ENCODE data around the gene VPS37B. TPM values are rescaled to one million over a fixed set of nuclear protein-coding genes. Genes with fewer than 3 reads are reported as not detected.

VPS37B gene
- total and polyA plus RNA-seq, 5 donors from 2014 or later = 19.0 to 99.2 (median 21.3) TPM

DNA sequence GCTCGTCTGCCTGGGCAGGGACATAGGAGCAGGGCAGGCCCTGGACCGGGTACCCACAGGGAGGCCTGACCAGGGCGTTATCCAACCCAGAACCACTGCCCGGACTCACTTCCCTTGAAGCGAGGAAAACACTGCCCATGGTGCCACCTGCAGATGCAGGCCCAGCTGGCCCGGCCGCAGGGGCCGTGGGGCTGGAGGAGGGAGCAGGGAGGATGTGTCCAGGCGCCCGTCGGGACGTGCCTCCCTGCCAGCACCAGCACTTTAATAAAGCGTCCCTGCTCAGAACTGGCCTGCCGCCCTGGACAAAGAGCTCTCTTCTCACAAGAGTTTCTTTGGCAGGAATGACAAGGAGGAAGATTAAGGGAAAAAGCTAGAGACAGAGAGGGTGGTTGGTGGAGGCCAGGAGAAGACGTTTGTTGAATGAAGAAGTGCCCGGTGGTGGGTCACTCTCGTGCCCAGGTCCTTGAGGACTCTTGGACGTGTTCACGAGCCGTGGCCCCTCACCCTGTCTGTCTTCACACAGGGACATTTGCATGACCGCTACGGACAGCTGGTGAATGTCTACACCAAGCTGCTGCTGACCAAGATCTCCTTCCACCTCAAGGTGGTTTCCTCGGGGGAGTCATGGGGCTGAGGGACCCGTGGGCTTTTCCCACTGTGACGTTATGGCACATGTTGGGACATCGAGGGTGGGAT is 46.4 kb downstream of the VPS37B start:
- no peaks in the 10 kb centered on the region for H3K4me1 ChIP-seq (ENCODE audit: control insufficient read depth, insufficient read depth, low read length, poor library complexity, severe bottlenecking)
- no peak for DNase-seq
- no peaks in the 10 kb centered on the region for H3K36me3 ChIP-seq (ENCODE audit: control insufficient read depth, insufficient read depth, low read length)
- no peaks in the 10 kb centered on the region for H3K9me3 ChIP-seq (ENCODE audit: control insufficient read depth in 2 of 2, low read length in 2 of 2)
- no peaks in the 10 kb centered on the region for H3K4me1 Mint-ChIP-seq
- peaks cover 5% of the 10 kb centered on the region for H3K36me3 Mint-ChIP-seq
- no peaks in the 10 kb centered on the region for H3K27me3 ChIP-seq (ENCODE audit: control insufficient read depth, insufficient read depth, low read length)
- peaks cover 4% of the 10 kb centered on the region for H3K27me3 Mint-ChIP-seq
- H3K27ac Mint-ChIP-seq = peak overlapping the region in 1 of 3 donors; percentile 60
- H3K9me3 Mint-ChIP-seq = no peaks in the 10 kb centered on the region
- H3K4me3 ChIP-seq (ENCODE audit: low read depth, low read length) = no peak overlapping the region
- no peak overlapping the region for H3K27ac ChIP-seq (ENCODE audit: insufficient read depth, low read length, poor library complexity, severe bottlenecking)
- no peak for ATAC-seq (ENCODE audit: low read depth in 2 of 2)
- no peak overlapping the region for H3K4me3 Mint-ChIP-seq

DNA sequence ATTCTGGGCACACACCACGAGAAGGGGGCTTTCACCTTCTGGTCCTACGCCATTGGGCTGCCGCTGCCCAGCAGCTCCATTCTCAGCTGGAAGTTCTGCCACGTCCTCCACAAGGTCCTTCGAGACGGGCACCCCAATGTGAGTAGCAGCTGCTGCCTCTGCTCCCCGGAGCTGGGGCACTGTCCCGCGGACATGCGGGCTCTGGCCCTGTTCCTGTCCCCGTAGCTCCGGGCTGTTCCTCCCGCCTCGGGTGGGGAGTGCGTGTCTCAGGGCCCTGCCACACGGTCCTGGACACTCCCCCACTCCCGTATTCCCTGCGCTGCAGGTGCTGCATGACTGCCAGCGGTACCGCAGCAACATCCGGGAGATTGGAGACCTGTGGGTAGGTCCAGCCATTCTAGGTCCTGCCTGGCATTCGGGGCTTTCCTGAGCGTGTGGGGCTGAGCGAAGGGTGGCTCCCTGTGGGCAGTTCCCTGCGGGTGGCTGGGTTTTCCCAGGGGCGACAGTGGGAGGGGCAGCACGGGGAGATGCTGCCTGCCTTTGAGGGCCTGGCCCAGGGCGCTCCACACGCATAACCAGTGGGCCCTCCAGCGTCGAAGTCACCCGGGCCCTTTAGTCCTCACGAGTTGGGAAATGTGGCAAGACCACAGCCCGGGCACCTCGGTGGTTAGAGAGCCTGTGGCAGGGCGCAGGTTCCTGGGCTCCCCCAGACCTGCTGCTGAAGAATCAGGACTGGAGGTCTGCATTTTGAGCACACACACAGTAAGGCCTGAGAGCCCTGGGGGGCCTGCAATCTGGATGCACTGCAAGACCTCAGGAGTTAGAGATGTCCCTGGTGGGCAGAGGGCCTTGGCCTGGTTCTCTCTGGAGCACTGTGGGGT is 47.2 kb downstream of the VPS37B start:
- ATAC-seq (ENCODE audit: low read depth in 2 of 2) (no peak), DNase-seq (no peak)
- Mint-ChIP-seq H3K36me3 (peaks cover 5% of the 10 kb centered on the region), H3K4me3 (no peak overlapping the region), H3K27me3 (peaks cover 4% of the 10 kb centered on the region), H3K27ac (no peak overlapping the region), H3K9me3 (no peaks in the 10 kb centered on the region), H3K4me1 (peaks cover 0 to 3% (median 0%) of the 10 kb centered on the region in 4 donors)
- H3K36me3 ChIP-seq (ENCODE audit: control insufficient read depth, insufficient read depth, low read length) = no peaks in the 10 kb centered on the region
- H3K27me3 ChIP-seq (ENCODE audit: control insufficient read depth, insufficient read depth, low read length) = no peaks in the 10 kb centered on the region
- no peak overlapping the region for H3K4me3 ChIP-seq (ENCODE audit: low read depth, low read length)
- H3K4me1 ChIP-seq (ENCODE audit: control insufficient read depth, insufficient read depth, low read length, poor library complexity, severe bottlenecking) = no peaks in the 10 kb centered on the region
- H3K27ac ChIP-seq (ENCODE audit: insufficient read depth, low read length, poor library complexity, severe bottlenecking) = no peak overlapping the region
- no peaks in the 10 kb centered on the region for H3K9me3 ChIP-seq (ENCODE audit: control insufficient read depth in 2 of 2, low read length in 2 of 2)

DNA sequence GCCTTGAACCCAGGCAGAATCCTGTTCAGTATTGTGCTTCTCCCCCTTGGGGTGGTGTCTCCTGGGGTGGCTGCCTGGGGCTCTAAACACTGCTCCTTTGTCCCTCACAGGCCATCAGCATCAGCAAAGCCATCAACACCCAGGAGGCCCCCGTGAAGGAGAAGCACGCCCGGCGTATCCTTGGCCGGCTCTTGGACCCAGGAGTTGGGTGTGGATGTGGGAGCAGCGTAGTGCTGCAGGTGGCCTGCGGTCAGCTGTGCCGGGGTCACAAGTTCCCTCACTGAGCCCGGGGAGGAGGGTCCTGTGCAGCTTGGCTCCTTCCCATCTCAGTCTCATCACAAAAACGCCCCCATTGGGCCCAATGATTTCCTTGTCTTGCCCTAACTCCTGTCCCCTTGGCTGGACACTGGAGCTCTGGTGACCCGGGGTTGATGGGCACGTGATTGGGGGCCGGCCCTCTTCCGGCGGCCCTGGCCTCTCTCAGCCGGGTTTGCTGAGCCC is 48.0 kb downstream of the VPS37B start:
- H3K27ac ChIP-seq (ENCODE audit: insufficient read depth, low read length, poor library complexity, severe bottlenecking) = no peak overlapping the region
- H3K27me3 ChIP-seq (ENCODE audit: control insufficient read depth, insufficient read depth, low read length) = no peaks in the 10 kb centered on the region
- H3K4me3 ChIP-seq (ENCODE audit: low read depth, low read length) = no peak overlapping the region
- no peaks in the 10 kb centered on the region for H3K36me3 ChIP-seq (ENCODE audit: control insufficient read depth, insufficient read depth, low read length)
- no peak for ATAC-seq (ENCODE audit: low read depth in 2 of 2)
- peaks cover 5% of the 10 kb centered on the region for H3K36me3 Mint-ChIP-seq
- H3K27me3 Mint-ChIP-seq = peaks cover 4% of the 10 kb centered on the region
- no peaks in the 10 kb centered on the region for H3K9me3 Mint-ChIP-seq
- no peak for DNase-seq
- H3K9me3 ChIP-seq (ENCODE audit: control insufficient read depth in 2 of 2, low read length in 2 of 2) = no peaks in the 10 kb centered on the region
- H3K4me3 Mint-ChIP-seq = no peak overlapping the region
- H3K27ac Mint-ChIP-seq = no peak overlapping the region
- H3K4me1 ChIP-seq (ENCODE audit: control insufficient read depth, insufficient read depth, low read length, poor library complexity, severe bottlenecking) = no peaks in the 10 kb centered on the region
- H3K4me1 Mint-ChIP-seq = peaks cover 0 to 3% (median 0%) of the 10 kb centered on the region in 4 donors

DNA sequence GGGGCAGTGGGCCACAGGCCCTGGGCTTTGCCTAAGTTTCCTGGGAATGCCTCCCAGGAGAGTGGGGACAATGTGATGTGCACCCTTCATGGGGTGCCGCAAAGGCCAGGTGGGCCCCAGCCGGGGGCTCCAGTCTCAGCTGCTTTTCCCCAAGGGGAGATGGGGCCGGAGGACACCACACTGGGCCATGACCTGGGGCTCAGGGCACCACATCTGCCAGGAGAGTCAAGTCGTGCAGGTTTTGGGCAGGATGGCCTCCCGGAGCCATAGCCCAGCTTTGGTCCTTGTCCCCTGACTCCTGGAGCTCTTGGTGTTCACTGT is 48.4 kb downstream of the VPS37B start:
- Mint-ChIP-seq H3K36me3 (peaks cover 5% of the 10 kb centered on the region), H3K27ac (no peak overlapping the region), H3K4me3 (no peak overlapping the region), H3K4me1 (peaks cover 0 to 3% (median 0%) of the 10 kb centered on the region in 4 donors), H3K9me3 (no peaks in the 10 kb centered on the region), H3K27me3 (peaks cover 4% of the 10 kb centered on the region)
- no peak overlapping the region for H3K4me3 ChIP-seq (ENCODE audit: low read depth, low read length)
- no peak overlapping the region for H3K27ac ChIP-seq (ENCODE audit: insufficient read depth, low read length, poor library complexity, severe bottlenecking)
- no peaks in the 10 kb centered on the region for H3K4me1 ChIP-seq (ENCODE audit: control insufficient read depth, insufficient read depth, low read length, poor library complexity, severe bottlenecking)
- H3K27me3 ChIP-seq (ENCODE audit: control insufficient read depth, insufficient read depth, low read length) = no peaks in the 10 kb centered on the region
- DNase-seq = no peak
- no peaks in the 10 kb centered on the region for H3K36me3 ChIP-seq (ENCODE audit: control insufficient read depth, insufficient read depth, low read length)
- no peaks in the 10 kb centered on the region for H3K9me3 ChIP-seq (ENCODE audit: control insufficient read depth in 2 of 2, low read length in 2 of 2)
- no peak for ATAC-seq (ENCODE audit: low read depth in 2 of 2)

DNA sequence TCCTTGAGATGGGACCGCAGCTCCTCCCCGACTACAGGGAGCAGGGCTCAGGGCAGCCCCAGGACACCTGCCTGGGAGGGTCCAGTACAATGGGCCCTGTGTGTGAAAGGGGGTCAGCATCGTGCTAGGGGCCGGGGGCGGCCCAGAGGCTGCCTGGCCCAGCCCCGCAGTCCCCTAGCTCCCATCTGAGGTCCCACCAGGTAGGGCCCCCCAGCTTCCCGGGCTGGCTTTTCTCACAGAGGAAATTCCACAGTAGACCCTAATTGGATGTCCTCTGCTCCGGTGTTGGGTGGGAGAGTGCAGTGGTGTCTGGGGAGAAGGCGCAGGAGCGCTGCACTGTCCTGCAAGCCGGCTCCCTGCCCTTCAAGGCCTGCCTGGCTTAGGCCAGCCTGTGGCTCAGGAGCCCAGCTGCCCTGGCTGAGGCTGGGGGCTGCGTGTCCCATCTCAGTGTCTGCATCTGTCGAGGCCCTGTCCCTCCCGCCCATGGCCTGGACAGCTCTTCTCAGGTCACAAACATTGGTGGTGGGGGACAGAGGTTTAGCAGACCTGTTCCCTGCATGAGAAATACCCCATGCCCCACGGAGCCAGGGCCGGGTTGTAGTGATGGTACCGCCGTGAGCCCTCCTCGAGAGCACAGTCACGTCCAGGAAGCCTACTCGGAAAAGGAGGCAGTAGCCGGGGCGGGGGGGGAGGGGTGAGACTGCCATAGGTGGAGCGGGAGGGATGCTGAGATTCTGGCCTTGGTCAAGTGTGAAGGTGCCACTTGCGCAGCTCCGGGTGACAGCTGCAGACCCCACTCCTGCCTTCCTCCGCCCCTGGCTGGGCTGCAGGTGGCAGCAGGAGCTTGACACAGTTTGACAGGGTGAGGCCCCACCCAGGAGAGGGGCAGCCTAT is 49.1 kb downstream of the VPS37B start:
- peaks cover 0 to 7% (median 1%) of the 10 kb centered on the region in 4 donors for H3K4me1 Mint-ChIP-seq
- no peaks in the 10 kb centered on the region for H3K9me3 ChIP-seq (ENCODE audit: control insufficient read depth in 2 of 2, low read length in 2 of 2)
- DNase-seq (no peak), ATAC-seq (ENCODE audit: low read depth in 2 of 2) (no peak)
- no peaks in the 10 kb centered on the region for H3K27me3 ChIP-seq (ENCODE audit: control insufficient read depth, insufficient read depth, low read length)
- peaks cover 5% of the 10 kb centered on the region for H3K36me3 Mint-ChIP-seq
- no peak overlapping the region for H3K4me3 ChIP-seq (ENCODE audit: low read depth, low read length)
- peaks cover 4% of the 10 kb centered on the region for H3K27me3 Mint-ChIP-seq
- no peak overlapping the region for H3K27ac ChIP-seq (ENCODE audit: insufficient read depth, low read length, poor library complexity, severe bottlenecking)
- no peaks in the 10 kb centered on the region for H3K9me3 Mint-ChIP-seq
- H3K4me3 Mint-ChIP-seq = no peak overlapping the region
- no peaks in the 10 kb centered on the region for H3K36me3 ChIP-seq (ENCODE audit: control insufficient read depth, insufficient read depth, low read length)
- no peaks in the 10 kb centered on the region for H3K4me1 ChIP-seq (ENCODE audit: control insufficient read depth, insufficient read depth, low read length, poor library complexity, severe bottlenecking)
- no peak overlapping the region for H3K27ac Mint-ChIP-seq

DNA sequence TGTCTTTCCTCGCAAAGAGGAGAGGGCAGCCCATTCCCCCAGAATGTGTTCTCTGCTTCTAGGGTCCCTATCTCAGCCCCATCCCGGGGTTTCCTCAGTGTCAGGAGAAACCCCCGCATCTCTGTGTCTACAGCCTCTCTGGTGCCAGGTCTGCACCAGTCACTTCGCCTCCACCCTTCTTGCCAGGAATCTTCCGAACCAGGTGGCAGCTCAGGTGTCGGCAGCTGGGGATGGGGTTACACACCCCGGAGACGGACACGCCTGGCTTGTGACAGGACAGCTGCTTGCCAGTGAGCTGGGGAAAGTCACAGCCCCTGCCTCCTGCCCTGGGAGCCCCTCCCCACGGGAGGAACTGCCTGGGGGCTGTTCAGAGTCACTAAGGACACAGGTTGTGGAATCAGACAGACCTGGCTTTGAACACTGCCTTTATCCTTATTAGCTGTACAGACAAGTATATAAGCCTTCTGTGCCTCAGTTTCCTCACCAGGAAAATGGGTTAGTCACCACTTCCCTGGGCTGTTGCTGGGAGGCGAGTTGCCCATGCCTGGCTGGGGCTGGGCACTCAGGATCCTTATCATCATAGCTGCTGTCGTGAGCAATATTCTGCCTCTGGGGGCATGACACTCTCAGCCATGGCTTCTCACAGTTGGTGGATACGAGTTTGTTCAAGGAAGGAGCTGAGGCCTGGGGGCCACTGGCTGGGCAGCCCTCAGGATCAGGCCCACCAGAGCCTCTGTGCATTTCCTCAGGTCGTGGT is 49.9 kb downstream of the VPS37B start:
- H3K27me3 Mint-ChIP-seq = peaks cover 4% of the 10 kb centered on the region
- H3K27me3 ChIP-seq (ENCODE audit: control insufficient read depth, insufficient read depth, low read length) = no peaks in the 10 kb centered on the region
- H3K4me1 ChIP-seq (ENCODE audit: control insufficient read depth, insufficient read depth, low read length, poor library complexity, severe bottlenecking) = no peaks in the 10 kb centered on the region
- H3K4me3 Mint-ChIP-seq = no peak overlapping the region
- DNase-seq (no peak), ATAC-seq (ENCODE audit: low read depth in 2 of 2) (no peak)
- no peaks in the 10 kb centered on the region for H3K36me3 ChIP-seq (ENCODE audit: control insufficient read depth, insufficient read depth, low read length)
- no peaks in the 10 kb centered on the region for H3K9me3 ChIP-seq (ENCODE audit: control insufficient read depth in 2 of 2, low read length in 2 of 2)
- H3K27ac ChIP-seq (ENCODE audit: insufficient read depth, low read length, poor library complexity, severe bottlenecking) = no peak overlapping the region
- no peaks in the 10 kb centered on the region for H3K9me3 Mint-ChIP-seq
- peaks cover 5% of the 10 kb centered on the region for H3K36me3 Mint-ChIP-seq
- peak overlapping the region in 1 of 3 donors; percentile 83 for H3K27ac Mint-ChIP-seq
- no peak overlapping the region for H3K4me3 ChIP-seq (ENCODE audit: low read depth, low read length)
- H3K4me1 Mint-ChIP-seq = peaks cover 0 to 15% (median 4%) of the 10 kb centered on the region in 4 donors

Data from CD4-positive, CD25-positive, alpha-beta regulatory T cell (primary cell).